ENCODE results near the gene COLEC12. TPM values are rescaled to one million over a fixed set of nuclear protein-coding genes. Genes with fewer than 3 reads are reported as not detected.

Gene COLEC12
- polyA plus RNA-seq, 3 donors: 0.21 to 0.47 (median 0.35) TPM

DNA sequence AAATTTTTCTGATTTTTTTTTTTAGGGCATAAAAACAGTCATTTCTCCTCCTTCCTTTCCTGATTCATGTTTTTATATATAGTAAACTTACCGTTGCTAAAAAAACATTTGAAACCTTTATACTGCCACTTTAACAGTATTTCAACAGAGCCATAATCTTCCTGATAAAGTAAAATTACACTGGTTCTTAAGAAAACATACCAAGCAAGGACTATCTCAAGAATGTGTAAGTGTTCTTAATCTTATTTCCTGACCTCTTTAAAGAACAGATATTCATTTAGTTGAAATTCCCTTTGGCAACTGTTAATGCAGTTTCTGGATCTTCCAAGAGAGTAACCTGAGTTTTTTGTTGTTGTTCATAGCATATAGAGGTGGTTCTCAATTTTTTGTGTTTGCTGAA lies 26.6 kb upstream of the COLEC12 start:
- Histone ChIP-seq H3K4me3 (replicated peaks in 1 of 3; ENCODE audit: low read depth in 2 of 3, low read length in 3 of 3) (no peak overlapping the region), H2AFZ (ENCODE audit: insufficient read depth, low read depth, low read length, poor library complexity, severe bottlenecking) (no peak overlapping the region), H3K4me1 (ENCODE audit: control insufficient read depth in 1 of 2, insufficient read depth in 2 of 2, low read length in 2 of 2) (no peaks in the 10 kb centered on the region), H3K9me3 (replicated peaks in 1 of 2; ENCODE audit: control insufficient read depth in 1 of 2, insufficient read depth in 1 of 2, low read length in 2 of 2) (no peaks in the 10 kb centered on the region), H3K27me3 (ENCODE audit: control insufficient read depth in 2 of 2, insufficient read depth in 2 of 2, low read length in 2 of 2) (no peaks in the 10 kb centered on the region), H3K27ac (ENCODE audit: low read depth in 1 of 2, low read length in 2 of 2) (no peak overlapping the region), H3K79me2 (ENCODE audit: insufficient read depth, low read length) (no peaks in the 10 kb centered on the region), H3K4me2 (replicated peaks; ENCODE audit: extremely low read depth, low read length, poor library complexity, severe bottlenecking) (no peak overlapping the region), H3K36me3 (replicated peaks in 1 of 2; ENCODE audit: control insufficient read depth in 1 of 2, insufficient read depth in 2 of 2, low read length in 2 of 2) (no peaks in the 10 kb centered on the region), H4K20me1 (ENCODE audit: insufficient read depth, low read length) (no peaks in the 10 kb centered on the region), H3K9ac (ENCODE audit: insufficient read depth, low read length, poor library complexity, severe bottlenecking) (no peak overlapping the region)
- Mint-ChIP-seq H3K4me1 (peaks cover 6% of the 10 kb centered on the region), H3K27me3 (ENCODE audit: low read depth in 3 of 3) (peaks cover 4 to 8% (median 4%) of the 10 kb centered on the region in 3 donors), H3K9me3 (peaks cover 0 to 4% (median 0%) of the 10 kb centered on the region in 7 donors), H3K36me3 (no peaks in the 10 kb centered on the region), H3K4me3 (no peak overlapping the region), H3K27ac (no peak overlapping the region)
- intact Hi-C loops (cut with micrococcal nuclease): no loop called here
- no peak for DNase-seq
- no CpG with 5 or more reads among the region's 1 CpG for WGBS (ENCODE audit: insufficient coverage)
- TF ChIP-seq, protein P1, sequence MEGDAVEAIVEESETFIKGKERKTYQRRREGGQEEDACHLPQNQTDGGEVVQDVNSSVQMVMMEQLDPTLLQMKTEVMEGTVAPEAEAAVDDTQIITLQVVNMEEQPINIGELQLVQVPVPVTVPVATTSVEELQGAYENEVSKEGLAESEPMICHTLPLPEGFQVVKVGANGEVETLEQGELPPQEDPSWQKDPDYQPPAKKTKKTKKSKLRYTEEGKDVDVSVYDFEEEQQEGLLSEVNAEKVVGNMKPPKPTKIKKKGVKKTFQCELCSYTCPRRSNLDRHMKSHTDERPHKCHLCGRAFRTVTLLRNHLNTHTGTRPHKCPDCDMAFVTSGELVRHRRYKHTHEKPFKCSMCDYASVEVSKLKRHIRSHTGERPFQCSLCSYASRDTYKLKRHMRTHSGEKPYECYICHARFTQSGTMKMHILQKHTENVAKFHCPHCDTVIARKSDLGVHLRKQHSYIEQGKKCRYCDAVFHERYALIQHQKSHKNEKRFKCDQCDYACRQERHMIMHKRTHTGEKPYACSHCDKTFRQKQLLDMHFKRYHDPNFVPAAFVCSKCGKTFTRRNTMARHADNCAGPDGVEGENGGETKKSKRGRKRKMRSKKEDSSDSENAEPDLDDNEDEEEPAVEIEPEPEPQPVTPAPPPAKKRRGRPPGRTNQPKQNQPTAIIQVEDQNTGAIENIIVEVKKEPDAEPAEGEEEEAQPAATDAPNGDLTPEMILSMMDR (IDR thresholded peaks at IDR 0.05): no peak

DNA sequence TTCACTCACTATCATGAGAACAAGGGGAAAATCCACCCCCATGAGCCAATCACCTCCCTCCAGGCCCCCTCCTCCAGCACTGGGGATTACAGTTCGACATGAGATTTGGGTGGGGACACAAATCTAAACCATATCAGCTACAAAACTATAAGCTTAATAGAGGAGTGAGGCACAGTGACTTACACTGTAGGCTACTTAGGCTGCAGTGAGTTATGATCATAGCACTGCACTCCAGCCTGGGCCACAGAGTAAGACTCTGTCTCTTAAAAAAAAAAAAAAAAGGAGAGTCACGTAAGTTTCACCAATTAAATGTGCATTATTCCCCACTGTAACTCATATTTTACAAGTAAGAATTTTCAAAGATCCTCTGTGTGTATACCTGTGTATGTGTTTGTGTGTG lies 26.2 kb upstream of the COLEC12 start:
- Histone ChIP-seq H2AFZ (ENCODE audit: insufficient read depth, low read depth, low read length, poor library complexity, severe bottlenecking) (no peak overlapping the region), H3K4me2 (replicated peaks; ENCODE audit: extremely low read depth, low read length, poor library complexity, severe bottlenecking) (no peak overlapping the region), H3K9ac (ENCODE audit: insufficient read depth, low read length, poor library complexity, severe bottlenecking) (no peak overlapping the region), H3K27me3 (ENCODE audit: control insufficient read depth in 2 of 2, insufficient read depth in 2 of 2, low read length in 2 of 2) (no peaks in the 10 kb centered on the region), H3K4me1 (ENCODE audit: control insufficient read depth in 1 of 2, insufficient read depth in 2 of 2, low read length in 2 of 2) (no peaks in the 10 kb centered on the region), H3K36me3 (replicated peaks in 1 of 2; ENCODE audit: control insufficient read depth in 1 of 2, insufficient read depth in 2 of 2, low read length in 2 of 2) (no peaks in the 10 kb centered on the region), H4K20me1 (ENCODE audit: insufficient read depth, low read length) (no peaks in the 10 kb centered on the region), H3K9me3 (replicated peaks in 1 of 2; ENCODE audit: control insufficient read depth in 1 of 2, insufficient read depth in 1 of 2, low read length in 2 of 2) (no peaks in the 10 kb centered on the region), H3K27ac (ENCODE audit: low read depth in 1 of 2, low read length in 2 of 2) (no peak overlapping the region), H3K4me3 (replicated peaks in 1 of 3; ENCODE audit: low read depth in 2 of 3, low read length in 3 of 3) (no peak overlapping the region), H3K79me2 (ENCODE audit: insufficient read depth, low read length) (no peaks in the 10 kb centered on the region)
- Mint-ChIP-seq H3K4me1 (peaks cover 3% of the 10 kb centered on the region), H3K27ac (no peak overlapping the region), H3K27me3 (ENCODE audit: low read depth in 3 of 3) (peaks cover 4 to 9% (median 4%) of the 10 kb centered on the region in 3 donors), H3K36me3 (no peaks in the 10 kb centered on the region), H3K4me3 (no peak overlapping the region), H3K9me3 (peaks cover 0 to 4% (median 0%) of the 10 kb centered on the region in 7 donors)
- intact Hi-C loops (cut with micrococcal nuclease): no loop called here
- no CpG with 5 or more reads among the region's 2 CpGs for WGBS (ENCODE audit: insufficient coverage)
- TF ChIP-seq, protein P1 (IDR thresholded peaks at IDR 0.05): no peak
- DNase-seq: no peak

All from CD14-positive monocyte (primary cell).